A549 (cell line): ENCODE data around the gene ALKBH2.

Experiments
- CBX2 ChIP-seq: fragments of 200-600 bp; sonication (generic); IDR thresholded peaks from 2 replicates; pipeline ENCODE4 v1.6.1; 2016; ENCODE audit warnings: low read depth, mild to moderate bottlenecking, borderline replicate concordance
- CBX8 ChIP-seq: fragments of 200-600 bp; sonication (generic); IDR thresholded peaks from 2 replicates; pipeline ENCODE4 v1.6.1; 2016
- CTCF ChIP-seq: fragments of >200 bp; sonication (Bioruptor Twin); formaldehyde crosslinking; IDR thresholded peaks from 3 replicates; pipeline ENCODE4 v1.5.1; 2016
- POLR2A ChIP-seq: IDR thresholded peaks from 2 replicates; pipeline ENCODE4 v1.6.1; 2012; ENCODE audit warnings: mild to moderate bottlenecking, low read length
- RAD21 ChIP-seq, 2 experiments: fragments of >200 bp in 1 of 2; sonication (Bioruptor Twin) in 1 of 2; formaldehyde crosslinking in 1 of 2; IDR thresholded peaks in 1 of 2; conservative IDR thresholded peaks in 1 of 2; 2 replicates in 1 of 2; 3 replicates in 1 of 2; pipeline ENCODE4 v1.6.1; 2012 to 2018; ENCODE audit warnings: inconsistent platforms in 1 of 2
- RNF2 ChIP-seq: fragments of 200-600 bp; sonication (generic); IDR thresholded peaks from 2 replicates; pipeline ENCODE4 v1.6.1; 2016; ENCODE audit warnings: low read depth, mild to moderate bottlenecking, antibody characterized with exemption, moderate library complexity, borderline replicate concordance
- ZC3H11A ChIP-seq: fragments of 450-650 bp; IDR thresholded peaks from 2 replicates; pipeline ENCODE4 v1.6.1; 2014; ENCODE audit warnings: antibody characterized with exemption, mild to moderate bottlenecking

- TF ChIP-seq POLR2A (no peak), CBX8 (no peak), RAD21 (conservative IDR thresholded peaks at IDR 0.05 in 1 of 2, IDR thresholded peaks at IDR 0.05 in 1 of 2) (no peak), ZC3H11A (no peak), CBX2 (no peak), RNF2 (no peak), CTCF (no peak)
Observed at GRCh38 chr12:109102491-109102890, 9.2 kb upstream of the ALKBH2 start.
